GM18861 (cell line): ENCODE measurements around the gene RCAN3.
A peak's percentile ranks its signal among the peaks of the same experiment; 100 is the strongest.

Experiments
- ATAC-seq: cut with Tn5 transposase; IDR thresholded peaks from one replicate; pipeline ENCODE4 v1.9.1; 2021; ENCODE audit not compliant: unreplicated experiment

The RCAN3 gene

DNA sequence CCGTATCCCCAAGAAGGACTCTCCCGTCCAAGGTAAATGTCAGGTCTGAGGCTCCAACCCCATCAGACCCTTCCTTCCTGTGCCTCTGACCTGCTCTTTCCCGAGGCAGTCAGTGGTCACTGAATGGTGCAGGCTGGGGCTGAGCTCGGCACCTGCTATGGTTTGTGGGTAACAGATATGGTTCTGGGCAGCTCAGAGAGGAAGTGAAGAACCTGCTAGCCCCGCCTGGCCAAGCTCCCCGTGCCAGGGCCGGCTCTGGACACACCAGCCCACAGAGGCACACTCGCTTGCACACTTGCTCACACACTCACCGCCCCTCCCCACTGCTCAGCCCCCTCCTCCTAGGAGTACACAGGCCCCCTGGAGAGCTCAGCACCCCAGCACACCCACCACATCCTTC is 69.7 kb downstream of the RCAN3 start:
- no peak for ATAC-seq

- no peak for ATAC-seq
These were observed 73.4 kb downstream of the RCAN3 start for GRCh38 chr1:24575905-24576587.

GRCh38 chr1:24578846-24579245 is 76.2 kb downstream of the RCAN3 start:
- ATAC-seq: no peak

DNA sequence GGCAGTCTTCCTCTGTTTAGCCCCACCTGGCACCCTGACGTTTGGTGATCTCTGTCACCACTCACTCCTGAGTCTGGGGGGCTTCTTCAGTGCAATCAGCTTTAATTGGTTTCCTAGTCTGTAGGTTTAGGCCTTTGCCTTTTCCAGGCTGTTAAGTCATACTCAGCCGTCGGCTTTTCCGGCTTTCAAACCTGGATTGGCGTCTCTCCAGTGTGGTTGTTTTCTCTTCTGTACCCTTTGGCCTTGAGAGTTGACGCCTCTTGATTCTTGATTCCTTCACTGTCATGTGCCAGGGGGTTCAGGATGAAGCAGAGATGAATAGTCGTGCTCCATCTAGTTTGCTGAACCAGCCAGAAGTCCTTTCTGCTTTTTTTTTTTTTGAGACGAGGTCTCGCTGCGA is 78.1 kb downstream of the RCAN3 start:
- no peak for ATAC-seq

DNA sequence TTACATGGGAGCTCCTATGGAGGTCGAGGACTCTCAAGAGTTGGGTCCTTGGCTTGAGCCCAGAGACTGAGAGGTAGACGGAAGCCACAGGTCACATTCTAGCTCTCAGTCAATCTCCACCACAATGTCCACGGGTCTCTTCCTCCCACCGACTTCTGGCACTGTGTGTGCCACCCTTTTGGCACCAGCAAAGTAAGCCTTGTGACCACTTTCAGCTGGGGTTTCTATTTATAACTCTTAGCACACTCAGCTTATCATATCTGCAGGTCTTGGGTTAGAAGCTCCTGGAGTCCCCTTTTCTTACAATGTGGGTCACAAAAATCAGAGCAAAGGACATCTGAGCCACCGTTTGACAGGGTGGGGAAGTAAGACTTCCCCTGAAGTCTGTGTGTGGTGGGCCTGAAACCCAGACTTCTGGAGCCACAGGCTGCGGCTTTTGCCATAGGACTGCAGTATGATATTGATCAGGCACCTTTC is 81.6 kb downstream of the RCAN3 start:
- no peak for ATAC-seq

DNA sequence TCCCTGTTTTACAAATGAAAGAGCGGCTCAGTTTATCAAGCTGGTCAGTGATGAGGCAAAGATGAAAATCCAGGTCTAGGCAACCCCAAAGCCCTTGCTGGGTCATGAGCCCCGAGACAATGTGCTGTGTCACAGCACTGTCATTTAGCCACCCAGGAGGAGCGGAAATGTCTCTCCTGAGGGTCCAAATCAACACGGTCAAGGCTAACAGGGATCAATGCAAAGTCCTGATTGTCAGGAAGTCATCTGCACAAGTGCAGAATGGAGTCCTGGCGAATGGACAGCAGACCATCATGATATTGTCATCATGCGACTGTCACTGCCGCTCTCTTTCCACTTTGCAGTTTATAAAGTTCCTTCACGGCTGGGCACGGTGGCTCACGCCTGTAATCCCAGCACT is 83.5 kb downstream of the RCAN3 start:
- ATAC-seq: no peak

DNA sequence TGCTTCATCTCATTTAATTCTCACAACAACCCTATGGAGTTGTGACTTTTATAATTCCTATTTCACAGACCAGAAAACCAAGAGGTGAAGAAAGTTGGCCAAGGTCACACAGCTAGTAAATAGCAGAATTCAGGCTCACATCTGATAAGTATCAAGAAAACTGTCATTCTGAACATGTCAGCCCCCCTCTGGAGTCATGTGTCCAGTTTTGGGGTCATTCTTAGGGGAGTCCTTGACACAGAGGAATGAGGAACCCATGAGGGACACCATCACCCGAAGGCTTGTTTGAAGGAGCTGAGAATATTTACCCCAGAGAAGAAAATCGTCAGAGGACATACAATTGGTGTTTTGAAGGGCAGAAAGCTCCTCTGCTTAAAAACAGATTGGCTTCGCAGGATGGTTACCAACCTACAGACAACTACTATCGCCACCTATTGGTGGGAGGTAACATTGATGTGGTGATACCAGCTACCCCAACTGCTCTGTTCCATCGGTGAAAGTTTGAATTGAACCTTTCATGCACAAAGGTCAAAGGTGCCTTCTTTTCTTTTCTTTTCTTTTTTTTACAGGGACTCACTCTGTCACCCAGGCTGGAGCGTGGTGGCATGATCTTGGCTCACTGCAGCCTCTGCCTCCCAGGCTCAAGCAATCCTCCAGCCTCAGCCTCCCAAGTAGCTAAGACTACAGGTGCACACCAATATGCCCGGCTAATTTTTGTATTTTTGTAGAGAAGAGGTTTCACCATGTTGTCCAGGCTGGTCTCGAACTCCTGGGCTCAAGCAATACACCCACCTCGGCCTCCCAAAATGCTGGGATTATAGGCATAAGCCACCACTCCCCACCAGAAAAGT is 84.6 kb downstream of the RCAN3 start:
- ATAC-seq: peak; percentile 66

DNA sequence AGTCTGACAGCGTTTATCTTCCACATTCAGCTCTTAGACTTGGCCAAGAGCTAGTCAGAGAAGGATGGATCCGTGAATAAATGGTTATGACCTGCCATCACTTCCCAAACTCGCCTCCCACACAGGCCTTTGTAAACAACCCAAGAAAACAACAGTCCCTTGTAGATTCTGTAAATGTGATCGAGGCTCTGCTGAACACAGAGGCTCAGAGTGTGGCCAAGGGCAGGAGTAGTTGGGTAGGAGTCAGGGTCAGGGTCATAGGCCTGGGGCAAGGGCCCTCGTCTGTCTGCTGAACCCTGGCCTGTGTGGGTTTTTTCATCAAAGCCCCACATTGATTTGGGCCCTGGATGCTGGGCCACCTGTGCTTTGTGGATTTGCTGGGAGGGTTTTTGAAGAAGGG is 85.9 kb downstream of the RCAN3 start:
- no peak for ATAC-seq

DNA sequence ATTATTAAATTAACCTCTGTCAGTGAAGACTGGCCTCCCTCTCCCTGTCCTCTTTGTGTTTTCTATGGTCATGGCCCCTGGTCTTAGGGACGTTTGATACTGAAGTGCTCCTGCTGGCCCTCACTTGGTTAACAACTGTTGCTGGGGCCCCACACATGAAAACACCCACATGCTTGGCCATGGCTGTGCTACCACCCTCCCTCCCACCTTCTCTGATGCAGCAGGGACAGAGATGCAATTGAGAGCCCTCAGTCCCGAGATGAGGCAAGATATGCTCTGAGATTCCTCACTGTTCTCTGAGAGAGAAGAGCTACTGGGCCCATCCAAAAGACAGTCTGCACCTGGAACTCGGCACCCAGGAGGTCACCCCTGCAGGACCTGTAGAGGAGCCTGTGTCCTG is 86.6 kb downstream of the RCAN3 start:
- no peak for ATAC-seq
